ENCODE data around the gene WDR7.

Gene WDR7

GRCh38 chr18:56691530-56691929, 40.4 kb downstream of the WDR7 start:
- H3F3A ChIP-seq (ENCODE audit: insufficient read depth, low read length), result no peaks in the 10 kb centered on the region
- H3K9ac ChIP-seq (ENCODE audit: low read length), result no peak overlapping the region
- no peaks in the 10 kb centered on the region for H4K20me1 ChIP-seq (ENCODE audit: insufficient read depth, low read length)
- no peaks in the 10 kb centered on the region for H3K27me3 ChIP-seq (replicated peaks; ENCODE audit: insufficient read depth, low read length)
- no peaks in the 10 kb centered on the region for H3K9me3 ChIP-seq (replicated peaks; ENCODE audit: insufficient read depth, low read length)
- DNase-seq, result no peak
- no peak overlapping the region for H3K4me3 ChIP-seq (ENCODE audit: low read length)
- no peaks in the 10 kb centered on the region for H3K79me2 ChIP-seq (ENCODE audit: low read length)
- no peak overlapping the region for H3K27ac ChIP-seq (ENCODE audit: low read length)
- no peak overlapping the region for H2AFZ ChIP-seq (ENCODE audit: low read length)
- no peak overlapping the region for H3K4me2 ChIP-seq (ENCODE audit: low read depth, low read length)
- H3K4me1 ChIP-seq (ENCODE audit: low read length), result no peaks in the 10 kb centered on the region
- no peak for TF ChIP-seq EZH2phosphoT487 (IDR thresholded peaks at IDR 0.05; ENCODE audit: low read length)
- TF ChIP-seq, protein P1, sequence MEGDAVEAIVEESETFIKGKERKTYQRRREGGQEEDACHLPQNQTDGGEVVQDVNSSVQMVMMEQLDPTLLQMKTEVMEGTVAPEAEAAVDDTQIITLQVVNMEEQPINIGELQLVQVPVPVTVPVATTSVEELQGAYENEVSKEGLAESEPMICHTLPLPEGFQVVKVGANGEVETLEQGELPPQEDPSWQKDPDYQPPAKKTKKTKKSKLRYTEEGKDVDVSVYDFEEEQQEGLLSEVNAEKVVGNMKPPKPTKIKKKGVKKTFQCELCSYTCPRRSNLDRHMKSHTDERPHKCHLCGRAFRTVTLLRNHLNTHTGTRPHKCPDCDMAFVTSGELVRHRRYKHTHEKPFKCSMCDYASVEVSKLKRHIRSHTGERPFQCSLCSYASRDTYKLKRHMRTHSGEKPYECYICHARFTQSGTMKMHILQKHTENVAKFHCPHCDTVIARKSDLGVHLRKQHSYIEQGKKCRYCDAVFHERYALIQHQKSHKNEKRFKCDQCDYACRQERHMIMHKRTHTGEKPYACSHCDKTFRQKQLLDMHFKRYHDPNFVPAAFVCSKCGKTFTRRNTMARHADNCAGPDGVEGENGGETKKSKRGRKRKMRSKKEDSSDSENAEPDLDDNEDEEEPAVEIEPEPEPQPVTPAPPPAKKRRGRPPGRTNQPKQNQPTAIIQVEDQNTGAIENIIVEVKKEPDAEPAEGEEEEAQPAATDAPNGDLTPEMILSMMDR (IDR thresholded peaks at IDR 0.05; ENCODE audit: low read length), result no peak
- TF ChIP-seq EZH2 (optimal IDR thresholded peaks at IDR 0.05; ENCODE audit: low read depth, low read length), result no peak
- no peaks in the 10 kb centered on the region; the same call in 1 of the 2 replicates for H3K36me3 ChIP-seq (replicated peaks; ENCODE audit: insufficient read depth, low read length)
- no peaks in the 10 kb centered on the region for H3K9me2 ChIP-seq (replicated peaks; ENCODE audit: insufficient read depth, low read length)

GRCh38 chr18:56696966-56697365, 45.8 kb downstream of the WDR7 start:
- no peak overlapping the region for H2AFZ ChIP-seq (ENCODE audit: low read length)
- no peak overlapping the region for H3K4me2 ChIP-seq (ENCODE audit: low read depth, low read length)
- H4K20me1 ChIP-seq (ENCODE audit: insufficient read depth, low read length), result no peaks in the 10 kb centered on the region
- no peak overlapping the region for H3K4me3 ChIP-seq (ENCODE audit: low read length)
- TF ChIP-seq EZH2phosphoT487 (IDR thresholded peaks at IDR 0.05; ENCODE audit: low read length) (no peak), EZH2 (optimal IDR thresholded peaks at IDR 0.05; ENCODE audit: low read depth, low read length) (no peak)
- TF ChIP-seq, protein P1 (IDR thresholded peaks at IDR 0.05; ENCODE audit: low read length), result no peak
- H3K4me1 ChIP-seq (ENCODE audit: low read length), result no peaks in the 10 kb centered on the region
- no peak for DNase-seq
- no peaks in the 10 kb centered on the region for H3K9me2 ChIP-seq (replicated peaks; ENCODE audit: insufficient read depth, low read length)
- no peaks in the 10 kb centered on the region for H3K27me3 ChIP-seq (replicated peaks; ENCODE audit: insufficient read depth, low read length)
- no peaks in the 10 kb centered on the region; the same call in 1 of the 2 replicates for H3K36me3 ChIP-seq (replicated peaks; ENCODE audit: insufficient read depth, low read length)
- no peaks in the 10 kb centered on the region for H3K79me2 ChIP-seq (ENCODE audit: low read length)
- no peak overlapping the region for H3K27ac ChIP-seq (ENCODE audit: low read length)
- H3K9me3 ChIP-seq (replicated peaks; ENCODE audit: insufficient read depth, low read length), result no peaks in the 10 kb centered on the region
- no peak overlapping the region for H3K9ac ChIP-seq (ENCODE audit: low read length)
- no peaks in the 10 kb centered on the region for H3F3A ChIP-seq (ENCODE audit: insufficient read depth, low read length)

- no peaks in the 10 kb centered on the region for H3K36me3 ChIP-seq (replicated peaks; ENCODE audit: insufficient read depth, low read length)
- H3K4me2 ChIP-seq (ENCODE audit: low read depth, low read length), result no peak overlapping the region
- H3K4me1 ChIP-seq (ENCODE audit: low read length), result no peaks in the 10 kb centered on the region
- H3K9ac ChIP-seq (ENCODE audit: low read length), result no peak overlapping the region
- H3K4me3 ChIP-seq (ENCODE audit: low read length), result no peak overlapping the region
- H2AFZ ChIP-seq (ENCODE audit: low read length), result no peak overlapping the region
- peak; percentile 25 for DNase-seq
- TF ChIP-seq, protein P1 (IDR thresholded peaks at IDR 0.05; ENCODE audit: low read length), result peak; percentile 38
- TF ChIP-seq EZH2phosphoT487 (IDR thresholded peaks at IDR 0.05; ENCODE audit: low read length) (no peak), EZH2 (optimal IDR thresholded peaks at IDR 0.05; ENCODE audit: low read depth, low read length) (no peak)
- H3K9me2 ChIP-seq (replicated peaks; ENCODE audit: insufficient read depth, low read length), result no peaks in the 10 kb centered on the region
- no peaks in the 10 kb centered on the region for H4K20me1 ChIP-seq (ENCODE audit: insufficient read depth, low read length)
- no peak overlapping the region for H3K27ac ChIP-seq (ENCODE audit: low read length)
- H3K27me3 ChIP-seq (replicated peaks; ENCODE audit: insufficient read depth, low read length), result no peaks in the 10 kb centered on the region
- no peaks in the 10 kb centered on the region for H3K79me2 ChIP-seq (ENCODE audit: low read length)
- H3F3A ChIP-seq (ENCODE audit: insufficient read depth, low read length), result no peaks in the 10 kb centered on the region
- H3K9me3 ChIP-seq (replicated peaks; ENCODE audit: insufficient read depth, low read length), result no peaks in the 10 kb centered on the region
These were observed 51.8 kb downstream of the WDR7 start for GRCh38 chr18:56702946-56703345.
